Rectal smooth muscle tissue (tissue), 1 donor: Measurements from ENCODE around the gene IER5L.

Source experiments
- H3K27ac ChIP-seq: one replicate; pipeline ENCODE4 v1.7.0; 2013; ENCODE audit warnings: low read depth, low read length, inconsistent platforms
- H3K27me3 ChIP-seq: one replicate; pipeline ENCODE4 v1.7.0; 2013; ENCODE audit warnings: low read length; ENCODE audit not compliant: control insufficient read depth, insufficient read depth
- H3K36me3 ChIP-seq: one replicate; pipeline ENCODE4 v1.7.0; 2013; ENCODE audit warnings: low read length; ENCODE audit not compliant: control insufficient read depth, insufficient read depth
- H3K4me1 ChIP-seq: one replicate; pipeline ENCODE4 v1.7.0; 2013; ENCODE audit warnings: low read length; ENCODE audit not compliant: control insufficient read depth, insufficient read depth
- H3K4me3 ChIP-seq: one replicate; pipeline ENCODE4 v1.7.0; 2013; ENCODE audit warnings: low read length
- H3K9ac ChIP-seq: one replicate; pipeline ENCODE4 v1.7.0; 2013; ENCODE audit warnings: low read length

IER5L gene

GRCh38 chr9:129175515-129175824, 2.6 kb downstream of the IER5L start:
- H3K27me3 ChIP-seq: peaks cover 3% of the 10 kb centered on the region
- peaks cover 3% of the 10 kb centered on the region for H3K4me1 ChIP-seq
- H3K36me3 ChIP-seq: no peaks in the 10 kb centered on the region
- H3K9ac ChIP-seq: peak overlapping the region; percentile 38
- H3K27ac ChIP-seq: peak overlapping the region; percentile 99
- H3K4me3 ChIP-seq: peak overlapping the region; percentile 77

GRCh38 chr9:129174724-129175514, 3.1 kb downstream of the IER5L start:
- peaks cover 3% of the 10 kb centered on the region for H3K4me1 ChIP-seq

GRCh38 chr9:129174102-129174723, 3.8 kb downstream of the IER5L start:
- peak overlapping the region; percentile 77 for H3K4me3 ChIP-seq
- H3K27ac ChIP-seq: peak overlapping the region; percentile 99
- H3K4me1 ChIP-seq: peaks cover 3% of the 10 kb centered on the region
- peaks cover 3% of the 10 kb centered on the region for H3K27me3 ChIP-seq
- H3K36me3 ChIP-seq: no peaks in the 10 kb centered on the region
- H3K9ac ChIP-seq: peak overlapping the region; percentile 87

More at GRCh38 chr9:129174724-129175514, 3.1 kb downstream of the IER5L start:
- peak overlapping the region; percentile 77 for H3K4me3 ChIP-seq
- H3K36me3 ChIP-seq: no peaks in the 10 kb centered on the region
- H3K9ac ChIP-seq: peak overlapping the region; percentile 87
- peaks cover 3% of the 10 kb centered on the region for H3K27me3 ChIP-seq
- H3K27ac ChIP-seq: peak overlapping the region; percentile 99

- H3K9ac ChIP-seq: no peak overlapping the region
- peaks cover 3% of the 10 kb centered on the region for H3K4me1 ChIP-seq
- H3K27me3 ChIP-seq: peaks cover 3% of the 10 kb centered on the region
- peak overlapping the region; percentile 77 for H3K4me3 ChIP-seq
- H3K27ac ChIP-seq: peak overlapping the region; percentile 99
- no peaks in the 10 kb centered on the region for H3K36me3 ChIP-seq
These were observed 4.6 kb downstream of the IER5L start for GRCh38 chr9:129173296-129174101.

- no peak overlapping the region for H3K9ac ChIP-seq
- no peaks in the 10 kb centered on the region for H3K36me3 ChIP-seq
- H3K27me3 ChIP-seq: peaks cover 3% of the 10 kb centered on the region
- H3K4me3 ChIP-seq: no peak overlapping the region
- H3K27ac ChIP-seq: no peak overlapping the region
- peaks cover 6% of the 10 kb centered on the region for H3K4me1 ChIP-seq
These were observed 5.2 kb downstream of the IER5L start for GRCh38 chr9:129172816-129173215.

DNA sequence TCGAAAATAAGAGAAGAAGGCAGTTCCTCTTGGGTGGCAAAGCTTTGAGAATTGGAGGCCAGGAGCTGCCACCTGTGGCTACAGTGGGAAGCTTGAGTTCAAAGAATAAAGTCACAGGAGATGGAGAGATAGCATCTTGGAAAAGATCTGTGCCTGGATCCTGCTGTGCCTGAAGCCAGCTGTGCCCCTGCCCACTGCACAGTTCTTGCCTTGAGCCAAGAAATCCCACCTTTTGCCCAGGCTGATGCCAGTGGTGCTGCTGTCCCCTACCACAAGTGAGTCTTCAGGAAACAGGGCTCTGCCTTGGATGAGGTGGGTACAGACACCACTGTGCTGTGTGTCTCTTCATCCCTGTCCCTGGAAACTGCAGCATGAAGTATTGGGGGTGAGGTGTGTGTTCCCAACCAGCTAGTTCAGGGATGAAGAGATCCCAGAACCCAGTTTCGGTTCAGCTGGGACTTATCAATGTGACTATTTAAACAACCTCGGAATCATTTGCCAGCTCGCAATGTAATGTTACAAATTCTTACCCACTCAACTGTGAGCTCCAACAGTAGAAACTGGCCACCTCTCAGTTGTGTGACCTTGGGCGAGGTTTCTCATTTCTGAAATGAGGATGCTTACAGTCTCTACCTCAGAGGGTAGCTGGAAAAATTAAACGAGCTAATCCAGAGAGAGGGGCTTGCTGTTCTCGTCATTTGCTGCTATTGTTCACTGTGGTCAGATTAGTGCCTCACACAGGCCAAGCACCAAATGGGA, 5.9 kb downstream of the IER5L start:
- Histone ChIP-seq H3K27me3 (peaks cover 3% of the 10 kb centered on the region), H3K36me3 (no peaks in the 10 kb centered on the region), H3K27ac (no peak overlapping the region), H3K4me1 (peaks cover 9% of the 10 kb centered on the region), H3K4me3 (no peak overlapping the region), H3K9ac (no peak overlapping the region)

GRCh38 chr9:129170229-129170628, 7.8 kb downstream of the IER5L start:
- Histone ChIP-seq H3K9ac (no peak overlapping the region), H3K27ac (no peak overlapping the region), H3K4me3 (no peak overlapping the region), H3K36me3 (no peaks in the 10 kb centered on the region), H3K4me1 (peaks cover 14% of the 10 kb centered on the region), H3K27me3 (peaks cover 3% of the 10 kb centered on the region)

- Histone ChIP-seq H3K4me3 (peak overlapping the region; percentile 52), H3K4me1 (peaks cover 15% of the 10 kb centered on the region), H3K9ac (no peak overlapping the region), H3K27me3 (peaks cover 1% of the 10 kb centered on the region), H3K27ac (peak overlapping the region; percentile 85), H3K36me3 (no peaks in the 10 kb centered on the region)
These were observed 11.2 kb downstream of the IER5L start for GRCh38 chr9:129166623-129167557.

- Histone ChIP-seq H3K4me1 (peaks cover 15% of the 10 kb centered on the region), H3K36me3 (no peaks in the 10 kb centered on the region), H3K27ac (no peak overlapping the region), H3K9ac (no peak overlapping the region), H3K4me3 (no peak overlapping the region), H3K27me3 (no peaks in the 10 kb centered on the region)
These were observed 12.9 kb downstream of the IER5L start for GRCh38 chr9:129165198-129165597.

GRCh38 chr9:129164246-129164930, 13.7 kb downstream of the IER5L start:
- Histone ChIP-seq H3K27ac (peak overlapping the region; percentile 42), H3K4me3 (no peak overlapping the region), H3K4me1 (peaks cover 15% of the 10 kb centered on the region), H3K27me3 (no peaks in the 10 kb centered on the region), H3K9ac (peak overlapping the region; percentile 41), H3K36me3 (no peaks in the 10 kb centered on the region)

DNA sequence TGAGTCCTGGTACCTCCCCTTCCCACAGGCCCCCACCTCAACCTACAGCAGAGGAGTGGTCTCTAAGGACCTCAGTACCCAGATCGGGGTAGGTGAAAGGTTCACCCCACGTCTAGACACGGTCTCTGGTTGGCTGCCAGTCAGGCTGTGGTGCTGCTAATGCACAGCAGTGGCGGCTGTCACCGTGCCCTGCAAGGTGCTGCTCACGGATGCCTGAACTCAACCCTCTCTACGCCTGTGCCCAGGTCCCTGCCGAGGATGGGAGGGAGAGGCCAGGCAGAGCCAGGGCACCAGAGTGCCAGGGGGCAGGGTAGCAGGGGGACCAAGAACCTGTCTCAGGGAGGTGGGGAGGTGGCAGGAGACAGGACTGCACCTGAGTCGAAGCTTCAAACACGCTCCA, 14.3 kb downstream of the IER5L start:
- H3K27me3 ChIP-seq: no peaks in the 10 kb centered on the region
- no peaks in the 10 kb centered on the region for H3K36me3 ChIP-seq
- H3K9ac ChIP-seq: no peak overlapping the region
- H3K4me1 ChIP-seq: peaks cover 15% of the 10 kb centered on the region
- peak overlapping the region; percentile 42 for H3K27ac ChIP-seq
- H3K4me3 ChIP-seq: no peak overlapping the region
